Measurements from ENCODE around the gene RPL9.

DNA sequence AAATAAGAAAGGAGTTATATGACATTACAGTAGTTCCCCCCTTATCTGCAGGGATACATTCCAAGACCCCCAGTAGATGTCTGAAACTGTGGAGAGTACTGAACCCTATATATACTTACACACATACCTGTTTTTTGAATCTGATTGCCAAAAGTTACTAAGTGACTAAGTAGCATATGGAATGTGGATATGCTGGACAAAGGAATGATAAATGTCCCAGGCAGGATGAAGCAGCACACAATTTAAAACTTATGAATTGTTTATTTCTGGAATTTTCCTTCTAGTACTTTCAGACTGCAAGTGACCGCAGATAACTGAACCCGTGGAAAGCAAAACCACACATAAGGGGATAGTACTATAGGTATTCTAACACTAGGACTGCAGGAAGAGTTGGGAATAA, 45.8 kb upstream of the RPL9 start:
- TF ChIP-seq, protein P1, sequence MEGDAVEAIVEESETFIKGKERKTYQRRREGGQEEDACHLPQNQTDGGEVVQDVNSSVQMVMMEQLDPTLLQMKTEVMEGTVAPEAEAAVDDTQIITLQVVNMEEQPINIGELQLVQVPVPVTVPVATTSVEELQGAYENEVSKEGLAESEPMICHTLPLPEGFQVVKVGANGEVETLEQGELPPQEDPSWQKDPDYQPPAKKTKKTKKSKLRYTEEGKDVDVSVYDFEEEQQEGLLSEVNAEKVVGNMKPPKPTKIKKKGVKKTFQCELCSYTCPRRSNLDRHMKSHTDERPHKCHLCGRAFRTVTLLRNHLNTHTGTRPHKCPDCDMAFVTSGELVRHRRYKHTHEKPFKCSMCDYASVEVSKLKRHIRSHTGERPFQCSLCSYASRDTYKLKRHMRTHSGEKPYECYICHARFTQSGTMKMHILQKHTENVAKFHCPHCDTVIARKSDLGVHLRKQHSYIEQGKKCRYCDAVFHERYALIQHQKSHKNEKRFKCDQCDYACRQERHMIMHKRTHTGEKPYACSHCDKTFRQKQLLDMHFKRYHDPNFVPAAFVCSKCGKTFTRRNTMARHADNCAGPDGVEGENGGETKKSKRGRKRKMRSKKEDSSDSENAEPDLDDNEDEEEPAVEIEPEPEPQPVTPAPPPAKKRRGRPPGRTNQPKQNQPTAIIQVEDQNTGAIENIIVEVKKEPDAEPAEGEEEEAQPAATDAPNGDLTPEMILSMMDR (IDR thresholded peaks at IDR 0.05): no peak
- no peak for TF ChIP-seq POLR2A (IDR thresholded peaks at IDR 0.05)
